HG02623 (cell line): Measurements from ENCODE around the gene SYT1.

Experiments
- ATAC-seq: cut with Tn5 transposase; IDR thresholded peaks from one replicate; pipeline ENCODE4 v1.9.1; 2021; ENCODE audit warnings: moderate library complexity; ENCODE audit not compliant: unreplicated experiment

SYT1 gene

GRCh38 chr12:79380402-79380801 lies 515.8 kb downstream of the SYT1 start:
- ATAC-seq = no peak

GRCh38 chr12:79381248-79382208 lies 517.0 kb downstream of the SYT1 start:
- ATAC-seq = no peak

GRCh38 chr12:79384551-79384950 lies 520.0 kb downstream of the SYT1 start:
- ATAC-seq = no peak

- ATAC-seq = no peak
Observed at GRCh38 chr12:79388011-79388410, 523.4 kb downstream of the SYT1 start.

- no peak for ATAC-seq
Observed at GRCh38 chr12:79393842-79394241, 529.3 kb downstream of the SYT1 start.

GRCh38 chr12:79397609-79398008 lies 533.0 kb downstream of the SYT1 start:
- no peak for ATAC-seq

- ATAC-seq = no peak
Observed at GRCh38 chr12:79400481-79400880, 535.9 kb downstream of the SYT1 start.

GRCh38 chr12:79402606-79403005 lies 538.0 kb downstream of the SYT1 start:
- no peak for ATAC-seq

- no peak for ATAC-seq
Observed at GRCh38 chr12:79406993-79407392, 542.4 kb downstream of the SYT1 start.

GRCh38 chr12:79407671-79408622 lies 543.4 kb downstream of the SYT1 start:
- ATAC-seq = peak; percentile 84

GRCh38 chr12:79408689-79409088 lies 544.1 kb downstream of the SYT1 start:
- no peak for ATAC-seq

GRCh38 chr12:79409562-79409961 lies 545.0 kb downstream of the SYT1 start:
- ATAC-seq = no peak

- ATAC-seq = no peak
Observed at GRCh38 chr12:79411791-79412190, 547.2 kb downstream of the SYT1 start.

- ATAC-seq = no peak
Observed at GRCh38 chr12:79413796-79414195, 549.2 kb downstream of the SYT1 start.

GRCh38 chr12:79414252-79414651 lies 549.7 kb downstream of the SYT1 start:
- ATAC-seq = no peak

- ATAC-seq = no peak
Observed at GRCh38 chr12:79415321-79415720, 550.7 kb downstream of the SYT1 start.

- no peak for ATAC-seq
Observed at GRCh38 chr12:79415746-79416435, 551.3 kb downstream of the SYT1 start.

- ATAC-seq = no peak
Observed at GRCh38 chr12:79420146-79420618, 555.6 kb downstream of the SYT1 start.

- ATAC-seq = no peak
Observed at GRCh38 chr12:79421236-79421740, 556.7 kb downstream of the SYT1 start.

- ATAC-seq = no peak
Observed at GRCh38 chr12:79422060-79422812, 557.7 kb downstream of the SYT1 start.
